GM18517 (cell line): Measurements from ENCODE around the gene CD40.

Experiments
- ATAC-seq: cut with Tn5 transposase; IDR thresholded peaks from one replicate; pipeline ENCODE4 v1.9.1; 2021; ENCODE audit warnings: mild to moderate bottlenecking, moderate library complexity; ENCODE audit not compliant: unreplicated experiment

CD40 gene

DNA sequence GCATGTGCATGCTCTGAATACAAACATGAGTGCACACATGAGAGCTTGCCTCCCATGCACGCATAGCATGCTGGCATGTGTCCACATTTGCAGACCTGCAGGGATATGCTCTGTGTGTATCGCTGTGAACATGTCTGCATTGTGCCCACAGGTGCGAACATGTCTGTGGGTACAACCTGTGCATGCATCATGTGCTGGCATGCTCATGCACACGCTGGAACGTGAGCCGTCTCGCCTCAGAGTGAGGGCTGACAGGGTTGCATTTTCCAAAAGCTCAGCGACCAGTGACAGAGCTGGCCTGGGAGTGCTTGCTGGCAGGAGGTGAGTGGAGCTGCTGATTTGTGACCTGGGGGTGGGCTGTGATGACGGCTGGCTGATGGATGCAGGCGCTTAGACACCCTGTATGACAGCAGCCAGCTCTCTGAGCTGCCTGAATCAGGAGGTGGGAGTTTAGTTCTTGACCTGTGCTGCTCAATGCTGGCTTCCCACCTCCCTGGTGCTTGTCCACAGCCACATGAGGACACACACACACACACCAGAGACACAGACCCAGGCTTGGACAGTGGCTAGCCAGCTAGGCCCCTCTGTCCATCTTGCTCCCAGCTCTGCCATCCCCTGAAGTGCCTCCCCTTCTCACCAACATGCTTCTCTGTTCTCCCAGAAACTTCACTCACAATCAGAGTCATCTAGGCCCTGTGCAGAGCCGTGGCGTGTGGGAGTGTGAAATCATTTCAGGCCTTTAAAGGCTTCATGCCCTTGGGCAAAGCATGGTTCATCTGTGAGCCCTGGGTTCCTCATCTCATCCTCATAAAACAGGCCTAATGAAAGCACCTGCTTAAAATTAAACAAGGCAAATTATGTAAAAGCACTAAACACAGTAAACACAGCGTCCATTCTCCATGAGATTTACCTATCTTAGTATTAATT, 51.4 kb downstream of the CD40 start:
- ATAC-seq, result no peak

DNA sequence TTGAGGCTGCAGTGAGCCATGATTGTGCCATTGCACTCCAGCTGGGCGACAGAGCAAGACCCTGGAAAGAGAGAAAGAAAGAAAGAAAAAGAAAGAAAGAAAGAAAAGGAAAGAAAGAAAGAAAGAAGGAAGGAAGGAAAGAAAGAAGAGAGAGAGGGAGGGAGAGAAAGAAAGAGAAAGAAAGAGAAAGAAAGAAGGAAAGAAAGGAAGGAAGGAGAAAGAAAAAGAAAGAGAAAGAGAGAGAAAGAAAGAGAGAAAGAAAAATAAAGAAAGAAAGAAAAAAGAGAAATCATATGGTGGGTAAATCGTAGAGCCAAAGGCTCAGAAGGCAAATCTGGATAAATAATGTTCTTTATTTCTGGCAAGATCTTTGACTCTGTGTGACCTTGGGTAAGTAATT, 53.4 kb downstream of the CD40 start:
- ATAC-seq, result no peak

DNA sequence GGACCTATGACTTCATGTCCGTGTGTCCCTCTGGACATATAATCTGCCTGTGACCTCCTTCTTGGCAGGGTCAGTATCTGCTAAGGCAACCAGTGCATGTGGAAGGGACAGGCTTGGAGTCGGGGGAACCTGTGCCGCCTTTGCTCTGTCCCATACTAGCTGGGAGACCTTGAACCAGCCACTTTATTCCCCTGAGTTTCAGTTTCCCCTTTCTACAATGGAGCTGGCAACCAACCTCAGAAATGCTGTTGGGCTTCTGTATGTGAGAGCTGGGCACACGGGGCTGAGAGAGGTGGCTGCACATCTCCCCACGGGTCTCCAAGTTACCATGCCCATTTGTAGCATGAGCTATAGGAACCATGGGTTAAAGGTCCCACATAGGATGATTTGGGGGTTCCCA, 53.8 kb downstream of the CD40 start:
- ATAC-seq, result no peak

DNA sequence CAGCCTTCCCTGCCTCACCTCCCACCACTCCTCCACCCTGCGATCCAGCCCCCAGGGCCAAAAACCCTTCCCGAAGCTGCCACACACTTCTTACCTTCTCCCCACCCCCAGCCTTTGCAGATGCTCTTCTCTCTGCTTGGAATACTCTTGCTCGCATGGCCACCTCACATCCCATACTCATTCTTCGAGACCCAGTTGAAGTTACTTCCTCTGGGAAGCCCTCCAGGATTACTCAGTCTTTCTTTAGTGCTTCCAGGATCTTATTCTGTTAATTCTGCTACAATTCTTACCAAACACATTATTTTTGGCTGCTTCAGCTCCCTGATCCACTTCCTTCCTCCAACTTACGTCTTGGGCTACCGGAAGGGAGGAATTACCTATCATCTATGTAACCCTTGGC, 54.3 kb downstream of the CD40 start:
- no peak for ATAC-seq

DNA sequence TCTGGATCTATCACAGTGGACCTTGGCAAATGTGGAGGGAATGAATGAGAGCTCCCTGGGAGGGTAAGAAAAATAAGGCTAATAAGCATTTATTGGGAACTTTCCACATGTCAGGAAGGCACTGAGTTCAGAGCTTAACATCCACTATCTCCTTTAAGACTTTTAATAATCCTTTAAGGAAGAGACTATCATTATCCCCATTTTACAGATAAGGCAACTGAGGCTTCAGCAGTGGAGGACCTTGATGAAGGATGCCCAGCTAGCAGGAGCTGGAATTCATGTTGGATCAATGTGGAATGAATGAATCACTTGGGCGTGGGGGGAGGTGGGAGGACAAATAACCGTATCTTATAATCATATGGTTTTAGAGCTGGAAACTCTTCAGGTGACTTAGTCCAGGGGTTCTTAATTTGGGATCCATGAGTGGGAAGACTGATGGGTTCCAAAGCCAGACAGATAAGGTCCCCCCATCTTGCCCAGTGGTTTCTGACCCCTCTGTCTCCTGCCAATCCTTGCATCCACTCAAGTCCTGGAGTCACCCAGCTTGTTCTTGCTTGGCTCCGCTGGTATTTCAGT, 54.9 kb downstream of the CD40 start:
- ATAC-seq, result no peak

DNA sequence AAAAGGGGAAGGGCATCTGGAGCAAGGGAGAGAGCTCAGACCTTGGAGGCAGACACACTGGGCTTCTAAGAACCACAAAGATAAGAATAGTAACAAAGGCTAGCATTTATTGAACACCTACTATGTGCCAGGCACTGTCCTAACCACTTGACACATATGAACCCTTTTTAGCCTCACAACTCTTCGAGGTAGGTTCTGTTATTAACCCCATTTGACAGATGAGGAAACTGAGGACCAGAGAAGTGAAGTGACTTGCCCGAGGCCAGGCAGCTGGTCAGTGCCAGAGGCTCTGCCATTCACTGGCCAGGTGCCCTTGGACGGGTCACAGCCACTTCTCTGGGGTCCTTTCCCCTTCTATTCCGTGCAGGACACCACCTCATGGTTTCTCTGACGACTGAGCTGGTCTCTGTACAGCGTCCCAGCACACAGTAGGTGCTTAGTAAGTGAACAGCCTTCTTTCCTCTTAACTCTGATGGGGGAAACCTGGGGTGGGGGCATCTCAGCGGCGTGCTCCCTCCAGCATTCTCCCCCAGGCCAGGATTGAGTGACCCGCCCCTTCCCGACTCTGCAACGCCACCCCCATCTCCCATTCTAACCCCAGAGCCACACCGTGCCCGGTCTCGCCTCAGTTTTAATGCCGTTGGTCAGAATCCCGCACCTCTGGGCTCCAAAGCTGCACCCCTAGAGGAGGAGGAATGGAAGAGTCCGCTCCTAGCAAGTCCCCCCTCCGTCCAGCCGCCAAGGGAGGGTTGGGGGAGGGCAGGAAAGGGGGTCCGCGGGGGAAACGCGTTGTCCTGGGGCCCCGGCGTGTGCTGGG, 55.7 kb downstream of the CD40 start:
- ATAC-seq, result no peak

DNA sequence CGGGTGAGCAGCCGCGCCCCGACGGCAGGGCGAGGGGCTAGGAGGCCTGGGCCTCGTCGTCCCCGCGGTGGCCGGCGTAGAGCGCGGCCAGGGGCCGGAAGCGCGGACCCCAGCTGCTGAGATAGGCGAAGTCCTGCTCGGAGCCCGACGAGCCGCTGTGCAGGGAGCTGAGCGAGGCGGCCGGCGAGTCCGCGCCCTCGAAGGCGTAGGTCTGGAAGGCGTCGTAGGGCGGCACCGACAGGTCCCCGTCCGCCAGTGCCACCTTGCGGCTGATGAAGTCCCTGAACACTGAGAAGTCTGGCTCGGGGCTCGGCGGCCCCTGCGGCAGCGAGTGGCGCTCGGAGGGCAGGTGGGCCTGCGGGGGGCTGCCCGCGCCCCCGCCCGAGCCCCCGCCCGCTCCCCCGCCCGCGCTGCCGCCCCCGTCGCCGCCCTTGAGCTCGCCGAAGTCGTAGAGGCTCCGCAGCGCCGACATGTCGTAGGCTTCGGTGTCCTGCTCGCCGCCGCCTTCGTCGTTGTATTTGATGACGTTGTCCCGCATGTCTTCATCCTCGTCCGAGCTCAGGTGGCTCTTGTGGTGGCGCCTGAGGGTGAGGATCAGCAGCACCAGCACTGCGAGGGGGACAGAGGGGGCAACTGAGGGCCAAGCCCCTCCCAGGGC, 56.5 kb downstream of the CD40 start:
- no peak for ATAC-seq

DNA sequence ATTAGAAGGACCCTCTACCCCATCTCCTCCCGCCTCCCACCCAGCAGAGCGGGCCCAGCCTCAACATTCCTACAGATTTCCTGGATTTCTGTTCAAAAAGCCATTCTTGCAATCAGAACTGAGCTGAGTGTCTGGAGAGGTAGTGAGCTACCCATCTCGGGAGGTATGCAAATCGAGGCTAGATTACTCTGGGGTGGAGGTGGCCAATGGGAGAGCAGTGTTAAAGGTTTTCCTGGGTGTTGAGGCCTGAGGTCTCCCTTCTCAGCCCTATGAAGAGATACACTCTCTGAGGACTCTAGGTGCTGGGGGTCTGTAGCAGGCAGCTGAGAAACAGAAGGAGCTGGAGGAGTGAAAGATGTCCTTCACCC, 57.0 kb downstream of the CD40 start:
- no peak for ATAC-seq

DNA sequence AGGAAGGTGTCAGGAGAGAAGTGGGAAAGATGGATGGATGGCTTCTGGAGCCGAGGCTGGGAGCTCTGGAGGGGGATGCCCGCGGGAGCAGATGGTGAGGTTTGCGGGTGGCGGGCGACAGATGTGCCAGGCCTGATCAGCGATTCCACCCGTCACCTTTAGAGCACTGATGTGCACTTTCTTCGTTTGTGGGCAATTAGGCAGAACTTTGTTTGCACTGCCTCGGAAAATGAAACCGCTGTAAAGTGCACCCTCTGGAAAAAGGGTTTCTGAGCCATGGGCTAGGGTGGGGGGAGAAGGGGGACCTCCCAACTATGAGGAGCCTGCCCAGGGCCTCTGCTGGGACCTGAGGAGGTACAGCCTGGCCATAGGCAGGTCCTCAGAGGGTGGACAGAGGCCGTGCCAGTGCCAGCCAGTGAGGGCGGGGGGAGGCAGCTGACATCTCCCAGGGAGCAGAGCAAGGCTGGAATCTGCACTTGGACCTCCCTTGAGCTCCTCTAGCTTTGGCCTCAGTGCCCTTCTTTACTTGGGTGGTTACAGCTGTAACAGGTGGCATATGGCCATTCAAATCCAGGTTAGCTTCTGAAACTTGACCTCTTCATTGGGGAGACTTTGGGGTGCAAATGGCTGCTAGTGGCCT, 58.7 kb downstream of the CD40 start:
- no peak for ATAC-seq

DNA sequence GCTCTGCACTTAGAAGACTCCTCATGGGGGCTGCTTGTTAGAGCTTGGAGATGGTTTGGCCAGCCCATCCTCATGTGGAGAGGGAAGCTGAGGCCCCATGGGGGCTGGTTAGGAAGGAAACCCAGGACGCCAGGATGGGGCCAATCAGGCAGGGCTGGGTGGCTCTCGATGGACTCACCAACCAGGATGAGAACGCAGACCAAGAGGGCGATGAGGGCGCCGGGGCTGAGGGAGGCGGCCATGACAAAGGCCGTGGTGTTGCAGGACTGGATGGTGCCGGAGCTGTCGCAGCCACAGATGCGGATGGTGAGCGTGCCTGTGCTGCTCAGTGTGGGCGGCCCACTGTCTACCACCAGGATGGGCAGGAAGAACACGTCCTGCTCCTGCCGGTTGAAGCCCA, 59.7 kb downstream of the CD40 start:
- ATAC-seq, result no peak

DNA sequence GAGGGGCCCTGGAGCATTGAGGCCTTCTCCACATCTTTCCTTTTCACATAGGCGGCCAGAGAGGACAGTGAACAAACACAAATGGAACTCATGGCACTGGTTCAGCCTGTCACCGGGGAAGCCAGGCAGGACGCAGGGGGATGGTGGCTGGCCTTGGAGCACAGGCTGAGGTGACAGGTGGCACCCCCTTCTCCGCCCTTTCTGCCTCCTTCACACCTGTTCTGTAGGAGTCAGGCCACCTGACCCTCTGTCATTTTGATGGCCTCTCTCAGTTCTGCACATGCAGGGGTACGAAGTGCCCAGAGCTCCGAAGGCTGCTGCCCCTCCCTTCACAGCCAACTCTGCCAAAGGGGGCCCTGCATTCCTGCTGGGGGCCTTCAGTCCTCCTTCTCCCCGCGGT, 60.8 kb downstream of the CD40 start:
- ATAC-seq, result no peak
